A673 (cell line): ENCODE measurements around the gene TK2. TPM values are rescaled to one million over a fixed set of nuclear protein-coding genes. Genes with fewer than 3 reads are reported as not detected.

Experiments
- BruUV-seq: library from RNA; stranded (reverse); fragments of 400-500 nt; replicated peaks from 2 replicates; lab custom pipeline; 2021; lab: Mats Ljungman, UMichigan
- CTCF ChIA-PET: fragments of 300-600 bp; sonication (Branson Sonifier 250); formaldehyde crosslinking; loops from one replicate; lab custom pipeline; 2022; ENCODE audit warnings: antibody characterized with exemption; lab: Charles Lee
- POLR2A ChIA-PET: fragments of 300-600 bp; sonication (Branson Sonifier 250); formaldehyde crosslinking; loops from one replicate; lab custom pipeline; 2022; ENCODE audit warnings: antibody characterized with exemption; ENCODE audit not compliant: low non-redundant PET; lab: Charles Lee
- DNase-seq: peaks from one replicate; pipeline ENCODE4 v3.0.0-alpha.2; 2015; ENCODE audit warnings: low spot score
- H3K27ac ChIP-seq: fragments of 200-600 bp; sonication (generic); 2 replicates; pipeline ENCODE4 v1.5.1; 2016; ENCODE audit warnings: mixed run types, low read depth, mild to moderate bottlenecking, mixed read lengths, antibody characterized with exemption, low read length; ENCODE audit not compliant: poor library complexity, severe bottlenecking
- H3K27me3 ChIP-seq: fragments of 200-600 bp; sonication (generic); replicated peaks from 2 replicates; pipeline ENCODE4 v1.6.1; 2017; ENCODE audit warnings: mixed run types, low read depth, mild to moderate bottlenecking, mixed read lengths, antibody characterized with exemption, low read length; ENCODE audit not compliant: insufficient read depth, poor library complexity
- H3K36me3 ChIP-seq: fragments of 200-600 bp; sonication (generic); 2 replicates; pipeline ENCODE4 v1.6.1; 2016; ENCODE audit warnings: mixed run types, mild to moderate bottlenecking, mixed read lengths, antibody characterized with exemption, low read length; ENCODE audit not compliant: insufficient read depth, poor library complexity, severe bottlenecking
- H3K4me1 ChIP-seq: fragments of 200-600 bp; sonication (generic); 2 replicates; pipeline ENCODE4 v1.6.1; 2017; ENCODE audit warnings: mixed run types, mild to moderate bottlenecking, mixed read lengths, antibody characterized with exemption, low read length; ENCODE audit not compliant: insufficient read depth, poor library complexity, severe bottlenecking
- H3K4me3 ChIP-seq: fragments of 200-600 bp; sonication (generic); 2 replicates; pipeline ENCODE4 v1.5.1; 2016; ENCODE audit warnings: low read depth, mixed run types, mild to moderate bottlenecking, mixed read lengths, low read length; ENCODE audit not compliant: poor library complexity, severe bottlenecking
- H3K9me3 ChIP-seq: fragments of 200-600 bp; sonication (generic); 2 replicates; pipeline ENCODE4 v1.6.1; 2016; ENCODE audit warnings: mixed run types, low read depth, mild to moderate bottlenecking, mixed read lengths, antibody characterized with exemption, low read length; ENCODE audit not compliant: poor library complexity, severe bottlenecking
- CTCF ChIP-seq: fragments of 300-800, 200-600 bp; sonication (generic); conservative IDR thresholded peaks from 2 replicates; pipeline ENCODE4 v1.5.1; 2017; ENCODE audit warnings: low read depth, mild to moderate bottlenecking, antibody characterized with exemption, low read length, moderate library complexity, mixed read lengths
- EZH2 ChIP-seq: fragments of 200-600 bp; sonication (generic); IDR thresholded peaks from 2 replicates; pipeline ENCODE4 v1.6.1; 2017; ENCODE audit warnings: borderline replicate concordance, low read depth, mild to moderate bottlenecking, mixed read lengths, antibody characterized with exemption, low read length; ENCODE audit not compliant: poor library complexity, severe bottlenecking
- intact Hi-C: fragments of 100-400 bp; cut with micrococcal nuclease; formaldehyde crosslinking; loops from one replicate; pipeline ENCODE4 v1.10.0; 2022; ENCODE audit not compliant: unreplicated experiment
- total RNA-seq: library from RNA; stranded (reverse); gene quantifications from 2 replicates; pipeline ENCODE4 v1.2.3, GENCODE V29; 2021

TK2 gene
- total RNA-seq, 1 experiment from 2014 or later, result 8.2 TPM

- CTCF ChIA-PET, result no interaction called here
- POLR2A ChIA-PET, result no interaction called here
Measured at GRCh38 chr16:66458292-66458691, 91.6 kb downstream of the TK2 start.

More at GRCh38 chr16:66458292-66458691, 91.6 kb downstream of the TK2 start:
- H3K4me3 ChIP-seq, result no peak overlapping the region
- DNase-seq, result no peak
- intact Hi-C loops, result no loop called here
- no TSS peak for BruUV-seq
- H3K27ac ChIP-seq, result no peak overlapping the region
- no peak for TF ChIP-seq CTCF
- no peak for TF ChIP-seq EZH2
- H3K9me3 ChIP-seq, result no peaks in the 10 kb centered on the region
- no peaks in the 10 kb centered on the region for H3K27me3 ChIP-seq
- no peaks in the 10 kb centered on the region for H3K4me1 ChIP-seq
- H3K36me3 ChIP-seq, result no peaks in the 10 kb centered on the region

Other genes with a start within 250 kb of the TK2 start
- 0.09 and 0.26 TPM in 2 replicates for gene CDH5, start 183.4 kb downstream of the TK2 start, total RNA-seq
- gene BEAN1, start 122.8 kb downstream of the TK2 start, total RNA-seq, result not detected in 2 replicates
- 47.9 and 49.8 TPM in 2 replicates for gene CKLF, start 2.5 kb upstream of the TK2 start, total RNA-seq
- 5.5 and 7.1 TPM in 2 replicates for gene CMTM1, start 16.3 kb upstream of the TK2 start, total RNA-seq
- gene CMTM2, start 29.3 kb upstream of the TK2 start, total RNA-seq, result not detected in 2 replicates
- gene CMTM3, start 54.6 kb upstream of the TK2 start, total RNA-seq, result 25.5 and 31.1 TPM in 2 replicates
- 30.3 and 37.7 TPM in 2 replicates for gene CMTM4, start 146.6 kb upstream of the TK2 start, total RNA-seq
- 149 and 164 TPM in 2 replicates for gene DYNC1LI2, start 201.5 kb upstream of the TK2 start, total RNA-seq